Measurements from ENCODE around the gene ARID3A. TPM values are rescaled to one million over a fixed set of nuclear protein-coding genes. Genes with fewer than 3 reads are reported as not detected.

ARID3A gene
- total and polyA plus RNA-seq, 2 of the 8 experiments (the other 6 are each of a cell fraction or from before 2014, with no cell fraction given) = 40.5 to 77.4 TPM

GRCh38 chr19:904545-904944 is 21.3 kb upstream of the ARID3A start:
- FAIRE-seq = no peak
- Histone ChIP-seq H3K9ac (replicated peaks in 1 of 4; ENCODE audit: extremely low read depth in 1 of 4, low read depth in 3 of 4, low read length in 3 of 4) (no peak overlapping the region), H3K4me1 (replicated peaks in 1 of 4; ENCODE audit: control insufficient read depth in 3 of 4, insufficient read depth in 4 of 4, low read length in 3 of 4) (peaks cover 0 to 10% (median 4%) of the 10 kb centered on the region in 4 experiments; a peak in 4 of 7 replicates)
- no peak for TF ChIP-seq NRF1 (IDR thresholded peaks at IDR 0.05; ENCODE audit: low read depth, low read length)
- no peak for TF ChIP-seq RXRA (IDR thresholded peaks at IDR 0.05; ENCODE audit: insufficient read depth, low read depth, low read length)
- TF ChIP-seq CHD2 (IDR thresholded peaks at IDR 0.05; ENCODE audit: low read length) = no peak
- no peak for TF ChIP-seq CTBP2 (IDR thresholded peaks at IDR 0.05; ENCODE audit: borderline replicate concordance, insufficient read depth, insufficient read length, low read length)
- TF ChIP-seq CEBPB (IDR thresholded peaks at IDR 0.05; ENCODE audit: low read depth, low read length) = no peak
- TF ChIP-seq CREB1 (IDR thresholded peaks at IDR 0.05) = no peak
- TF ChIP-seq ATF2 (IDR thresholded peaks at IDR 0.05; ENCODE audit: low read length) = no peak
- no peak for TF ChIP-seq BACH1 (IDR thresholded peaks at IDR 0.05; ENCODE audit: low read length)
- TF ChIP-seq JUN (IDR thresholded peaks at IDR 0.05; ENCODE audit: low read depth, low read length) = no peak
- no peak for TF ChIP-seq EZH2 (IDR thresholded peaks at IDR 0.05; ENCODE audit: low read depth, low read length, severe bottlenecking)
- TF ChIP-seq ASH2L (IDR thresholded peaks at IDR 0.05; ENCODE audit: low read length) = no peak
- no peak for TF ChIP-seq BCL11A (IDR thresholded peaks at IDR 0.05; ENCODE audit: low read depth in 2 of 2, low read length in 2 of 2)
- no peak for TF ChIP-seq JUND (IDR thresholded peaks at IDR 0.05; ENCODE audit: low read length)

More at GRCh38 chr19:904545-904944, 21.3 kb upstream of the ARID3A start:
- no peak overlapping the region for H4K5ac ChIP-seq (ENCODE audit: insufficient read length, low read depth, low read length)
- no peak overlapping the region for H2BK12ac ChIP-seq (ENCODE audit: low read depth, low read length)
- no peak overlapping the region for H3K4ac ChIP-seq (replicated peaks; ENCODE audit: insufficient read length, low read depth, low read length)
- H3K23me2 ChIP-seq (ENCODE audit: low read depth, low read length) = peaks cover 3% of the 10 kb centered on the region; the same call in 1 of the 2 replicates
- 94% methylated on average over 6 of the region's 8 CpGs; no CpG with 5 or more reads in 1 of the 2 experiments for WGBS, 2 experiments (ENCODE audit: extremely low coverage in 1 of 2, insufficient coverage in 1 of 2, insufficient read length in 1 of 2, insufficient replicate concordance in 2 of 2, low coverage in 1 of 2, low lambda C conversion rate in 2 of 2, missing lambda C conversion rate in 1 of 2)
- H3K36me3 ChIP-seq (ENCODE audit: control insufficient read depth in 2 of 4, insufficient read depth in 4 of 4, low read length in 3 of 4) = peaks cover 0 to 5% (median 0%) of the 10 kb centered on the region in 4 experiments; a peak in 2 of 8 replicates
- H3K23ac ChIP-seq (ENCODE audit: insufficient read length) = no peak overlapping the region
- H2BK20ac ChIP-seq (ENCODE audit: low read length) = no peak overlapping the region
- no peak overlapping the region for H2BK120ac ChIP-seq (replicated peaks; ENCODE audit: low read depth, low read length)
- no peak overlapping the region for H2BK15ac ChIP-seq (ENCODE audit: low read length)
- no peak overlapping the region for H3K14ac ChIP-seq (ENCODE audit: insufficient read length)
- peaks cover 10% of the 10 kb centered on the region for H3K79me1 ChIP-seq (ENCODE audit: low read depth, low read length)
- H3K4me2 ChIP-seq (ENCODE audit: insufficient read depth in 1 of 2, low read depth in 2 of 2, low read length in 2 of 2) = no peak overlapping the region
- H4K8ac ChIP-seq (ENCODE audit: extremely low read depth, insufficient read depth, low read length) = no peak overlapping the region
- no peak overlapping the region for H2AK5ac ChIP-seq (ENCODE audit: low read depth, low read length)
- H2BK5ac ChIP-seq (ENCODE audit: low read depth, low read length) = no peak overlapping the region
- peaks cover 0 to 30% of the 10 kb centered on the region in 2 experiments; a peak in 3 of 4 replicates for H3K79me2 ChIP-seq (ENCODE audit: control insufficient read depth in 1 of 2, insufficient read depth in 2 of 2, low read length in 2 of 2)
- DNase-seq (ENCODE audit: low read depth in 1 of 2, low spot score in 2 of 2) = no peak
- H2AFZ ChIP-seq (ENCODE audit: low read length) = no peak overlapping the region
- ChIA-PET CTCF (ENCODE audit: partially characterized antibody) (interaction anchor here (1.0 to 1.2 kb wide), 3 partner anchors 12 to 48 kb away, joined by 3 read pairs; partner anchors contain the start of gene KISS1R), POLR2A (ENCODE audit: partially characterized antibody) (interaction anchor here (1.4 to 2.4 kb wide), 3 partner anchors 8 to 80 kb away, joined by 4 to 5 read pairs (median 5); partner anchors contain the start of gene WDR18)
- no peak overlapping the region for H3K4me3 ChIP-seq (ENCODE audit: extremely low read depth in 1 of 4, insufficient read depth in 2 of 4, low read depth in 3 of 4, low read length in 4 of 4)
- no peaks in the 10 kb centered on the region for H3K9me3 ChIP-seq (ENCODE audit: insufficient read depth in 2 of 2, low read depth in 1 of 2, low read length in 1 of 2)
- H3K27me3 ChIP-seq (replicated peaks in 1 of 4; ENCODE audit: control insufficient read depth in 3 of 4, extremely low read depth in 1 of 4, insufficient read depth in 3 of 4, low read length in 3 of 4) = no peaks in the 10 kb centered on the region
- no peak overlapping the region for H3K56ac ChIP-seq (replicated peaks; ENCODE audit: insufficient read length, low read depth, low read length)
- H3K18ac ChIP-seq (ENCODE audit: extremely low read depth, low read length) = no peak overlapping the region
- peaks cover 20 to 32% of the 10 kb centered on the region in 2 experiments for H4K20me1 ChIP-seq (replicated peaks in 1 of 2; ENCODE audit: control insufficient read depth in 1 of 2, insufficient read depth in 2 of 2, low read length in 2 of 2)
- H3K27ac ChIP-seq (ENCODE audit: low read depth, low read length) = no peak overlapping the region
- no peak overlapping the region for H4K91ac ChIP-seq (replicated peaks; ENCODE audit: insufficient read length, low read length)
